HEK293 (cell line): ENCODE results near the gene SULF2.
"Not testable (repeated sequence)": the region's sequence is repeated elsewhere in the genome, so short reads cannot be mapped to it uniquely, and the experiment has no call there.

ENCODE experiments used
- CTCF ChIA-PET: fragments of 350-600 bp; formaldehyde crosslinking; extraction: SDS; loops from one replicate; lab custom pipeline; 2021; ENCODE audit warnings: antibody characterized with exemption; lab: Yijun Ruan, JAX
- POLR2A ChIA-PET: fragments of 300-600 bp; formaldehyde crosslinking; extraction: SDS; loops from one replicate; lab custom pipeline; 2020; ENCODE audit warnings: antibody characterized with exemption, inconsistent platforms; lab: Yijun Ruan, JAX
- H3K27ac ChIP-seq: fragments of 200-500 bp; sonication (Bioruptor generic); 2 replicates; pipeline ENCODE4 v1.5.1; 2014; ENCODE audit warnings: low read depth, low read length, control low read depth, inconsistent platforms; ENCODE audit errors: extremely low read depth
- H3K36me3 ChIP-seq, 2 experiments: fragments of 200-500 bp in 1 of 2; sonication (Bioruptor generic) in 1 of 2; 1 replicate in 1 of 2; 2 replicates in 1 of 2; pipeline ENCODE4 v1.5.1; 2014 to 2017; ENCODE audit warnings: inconsistent platforms in 2 of 2, low read length in 2 of 2; ENCODE audit not compliant: control insufficient read depth in 2 of 2, insufficient read depth in 1 of 2
- H3K4me1 ChIP-seq: fragments of 200-500 bp; sonication (Bioruptor generic); 2 replicates; pipeline ENCODE4 v1.5.1; 2014; ENCODE audit warnings: mild to moderate bottlenecking, low read length, inconsistent platforms; ENCODE audit not compliant: control insufficient read depth, insufficient read depth
- H3K4me3 ChIP-seq: 2 replicates; pipeline ENCODE4 v1.5.1; 2011; ENCODE audit warnings: low read depth, mild to moderate bottlenecking, control low read depth, low read length, moderate library complexity
- H3K9me3 ChIP-seq: fragments of 200-500 bp; sonication (Bioruptor generic); 2 replicates; pipeline ENCODE4 v1.5.1; 2014; ENCODE audit warnings: low read depth, low read length, inconsistent platforms; ENCODE audit not compliant: control insufficient read depth, insufficient read depth
- EGR2 ChIP-seq: fragments of 450-650 bp; formaldehyde crosslinking; IDR thresholded peaks from 2 replicates; pipeline ENCODE4 v1.5.1; 2016; ENCODE audit warnings: low read depth, missing biosample characterization, missing genetic modification characterization
- HOXD13 ChIP-seq: sonication (generic); formaldehyde crosslinking; IDR thresholded peaks from 2 replicates; pipeline ENCODE4 v1.8.0; 2022; ENCODE audit warnings: missing genetic modification reagents, borderline replicate concordance
- MZF1 ChIP-seq: fragments of 450-650 bp; formaldehyde crosslinking; IDR thresholded peaks from 2 replicates; pipeline ENCODE4 v1.5.1; 2017; ENCODE audit warnings: missing biosample characterization, missing genetic modification characterization, borderline replicate concordance
- OSR2 ChIP-seq: fragments of 450-650 bp; formaldehyde crosslinking; IDR thresholded peaks from 2 replicates; pipeline ENCODE4 v1.5.1; 2016; ENCODE audit warnings: missing biosample characterization, missing genetic modification characterization
- ZFP41 ChIP-seq: fragments of 450-650 bp; formaldehyde crosslinking; IDR thresholded peaks from 2 replicates; pipeline ENCODE4 v1.5.1; 2016; ENCODE audit warnings: missing biosample characterization, missing genetic modification characterization, borderline replicate concordance
- ZFP69B ChIP-seq: fragments of 450-650 bp; formaldehyde crosslinking; IDR thresholded peaks from 2 replicates; pipeline ENCODE4 v1.5.1; 2016; ENCODE audit warnings: missing biosample characterization, missing genetic modification characterization
- ZIC2 ChIP-seq: fragments of 450-650 bp; formaldehyde crosslinking; IDR thresholded peaks from 2 replicates; pipeline ENCODE4 v1.5.1; 2016; ENCODE audit warnings: missing biosample characterization, missing genetic modification characterization
- ZNF114 ChIP-seq: fragments of 450-650 bp; formaldehyde crosslinking; IDR thresholded peaks from 2 replicates; pipeline ENCODE4 v1.5.0; 2017; ENCODE audit warnings: missing biosample characterization, missing genetic modification characterization
- ZNF174 ChIP-seq: fragments of 450-650 bp; formaldehyde crosslinking; IDR thresholded peaks from 2 replicates; pipeline ENCODE4 v1.5.0; 2017; ENCODE audit warnings: missing biosample characterization, mild to moderate bottlenecking, missing genetic modification characterization
- ZNF175 ChIP-seq: fragments of 450-650 bp; formaldehyde crosslinking; IDR thresholded peaks from 2 replicates; pipeline ENCODE4 v1.5.1; 2016; ENCODE audit warnings: missing biosample characterization, missing genetic modification characterization
- ZNF223 ChIP-seq: fragments of 450-650 bp; formaldehyde crosslinking; IDR thresholded peaks from 2 replicates; pipeline ENCODE4 v1.5.1; 2016; ENCODE audit warnings: missing biosample characterization, missing genetic modification characterization
- ZNF335 ChIP-seq: fragments of 450-650 bp; formaldehyde crosslinking; conservative IDR thresholded peaks from 2 replicates; pipeline ENCODE4 v1.5.1; 2016; ENCODE audit warnings: missing biosample characterization, missing genetic modification characterization
- ZNF350 ChIP-seq: fragments of 450-650 bp; formaldehyde crosslinking; IDR thresholded peaks from 2 replicates; pipeline ENCODE4 v1.5.0; 2017; ENCODE audit warnings: missing biosample characterization, mild to moderate bottlenecking, missing genetic modification characterization
- ZNF501 ChIP-seq: fragments of 450-650 bp; formaldehyde crosslinking; IDR thresholded peaks from 2 replicates; pipeline ENCODE4 v1.5.1; 2016; ENCODE audit warnings: missing biosample characterization, missing genetic modification characterization
- ZNF561 ChIP-seq: fragments of 450-650 bp; IDR thresholded peaks from 2 replicates; pipeline ENCODE4 v1.5.1; 2018; ENCODE audit warnings: missing biosample characterization, missing genetic modification characterization, borderline replicate concordance
- TF ChIP-seq, protein P1 (sequence below): fragments of 450-650 bp; formaldehyde crosslinking; IDR thresholded peaks from 2 replicates; pipeline ENCODE4 v1.5.1; 2016; ENCODE audit warnings: missing biosample characterization, missing genetic modification characterization
- TF ChIP-seq, protein P2 (sequence below): fragments of 450-650 bp; IDR thresholded peaks from 2 replicates; pipeline ENCODE4 v1.5.1; 2018; ENCODE audit warnings: missing biosample characterization, mild to moderate bottlenecking, missing genetic modification characterization
- TF ChIP-seq, protein P3 (sequence below): fragments of 450-650 bp; formaldehyde crosslinking; IDR thresholded peaks from 2 replicates; pipeline ENCODE4 v1.5.1; 2016; ENCODE audit warnings: missing biosample characterization, missing genetic modification characterization
- TF ChIP-seq, protein P4 (sequence below): fragments of 450-650 bp; formaldehyde crosslinking; IDR thresholded peaks from 2 replicates; pipeline ENCODE4 v1.5.1; 2016; ENCODE audit warnings: missing biosample characterization, missing genetic modification characterization

The SULF2 gene

DNA sequence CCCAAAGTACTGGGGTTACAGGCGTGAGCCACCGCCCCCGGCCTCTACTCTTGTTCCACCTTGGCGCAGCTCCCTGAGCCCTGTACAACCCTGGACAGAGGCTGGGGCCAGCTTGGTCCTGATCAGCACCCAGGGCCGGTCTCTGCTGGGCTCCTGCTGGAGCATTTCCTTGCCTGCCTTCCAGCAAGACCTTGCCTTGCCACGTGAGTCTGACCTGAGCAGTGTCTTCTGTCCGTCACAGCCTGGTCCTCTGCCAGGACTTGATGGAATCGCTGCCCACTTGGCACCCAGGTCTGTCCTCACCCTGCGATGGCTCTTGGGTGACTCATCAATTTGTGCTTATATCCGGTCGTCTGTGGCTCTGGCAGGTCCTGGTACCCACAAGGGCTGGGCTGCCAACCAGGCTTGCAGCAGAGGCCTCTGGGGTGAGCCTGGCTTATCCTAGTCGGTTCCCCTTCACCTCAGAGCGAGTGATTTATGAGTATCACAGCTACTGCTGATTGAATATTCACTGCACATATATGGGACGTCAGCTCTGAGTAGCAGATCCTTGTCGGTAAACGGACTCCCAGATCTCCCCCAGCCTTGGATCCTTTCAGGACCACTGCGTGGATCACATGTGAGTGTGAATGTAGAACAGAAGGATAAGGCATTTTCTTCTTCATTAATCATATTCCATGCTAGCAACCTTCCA is 10.1 kb upstream of the SULF2 start (continued):
- TF ChIP-seq, protein P1, sequence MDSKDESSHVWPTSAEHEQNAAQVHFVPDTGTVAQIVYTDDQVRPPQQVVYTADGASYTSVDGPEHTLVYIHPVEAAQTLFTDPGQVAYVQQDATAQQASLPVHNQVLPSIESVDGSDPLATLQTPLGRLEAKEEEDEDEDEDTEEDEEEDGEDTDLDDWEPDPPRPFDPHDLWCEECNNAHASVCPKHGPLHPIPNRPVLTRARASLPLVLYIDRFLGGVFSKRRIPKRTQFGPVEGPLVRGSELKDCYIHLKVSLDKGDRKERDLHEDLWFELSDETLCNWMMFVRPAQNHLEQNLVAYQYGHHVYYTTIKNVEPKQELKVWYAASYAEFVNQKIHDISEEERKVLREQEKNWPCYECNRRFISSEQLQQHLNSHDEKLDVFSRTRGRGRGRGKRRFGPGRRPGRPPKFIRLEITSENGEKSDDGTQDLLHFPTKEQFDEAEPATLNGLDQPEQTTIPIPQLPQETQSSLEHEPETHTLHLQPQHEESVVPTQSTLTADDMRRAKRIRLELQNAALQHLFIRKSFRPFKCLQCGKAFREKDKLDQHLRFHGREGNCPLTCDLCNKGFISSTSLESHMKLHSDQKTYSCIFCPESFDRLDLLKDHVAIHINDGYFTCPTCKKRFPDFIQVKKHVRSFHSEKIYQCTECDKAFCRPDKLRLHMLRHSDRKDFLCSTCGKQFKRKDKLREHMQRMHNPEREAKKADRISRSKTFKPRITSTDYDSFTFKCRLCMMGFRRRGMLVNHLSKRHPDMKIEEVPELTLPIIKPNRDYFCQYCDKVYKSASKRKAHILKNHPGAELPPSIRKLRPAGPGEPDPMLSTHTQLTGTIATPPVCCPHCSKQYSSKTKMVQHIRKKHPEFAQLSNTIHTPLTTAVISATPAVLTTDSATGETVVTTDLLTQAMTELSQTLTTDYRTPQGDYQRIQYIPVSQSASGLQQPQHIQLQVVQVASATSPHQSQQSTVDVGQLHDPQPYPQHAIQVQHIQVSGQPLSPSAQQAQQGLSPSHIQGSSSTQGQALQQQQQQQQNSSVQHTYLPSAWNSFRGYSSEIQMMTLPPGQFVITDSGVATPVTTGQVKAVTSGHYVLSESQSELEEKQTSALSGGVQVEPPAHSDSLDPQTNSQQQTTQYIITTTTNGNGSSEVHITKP (tag by site-specific recombination), result no peak
- no peak for TF ChIP-seq EGR2 (tag by site-specific recombination)

DNA sequence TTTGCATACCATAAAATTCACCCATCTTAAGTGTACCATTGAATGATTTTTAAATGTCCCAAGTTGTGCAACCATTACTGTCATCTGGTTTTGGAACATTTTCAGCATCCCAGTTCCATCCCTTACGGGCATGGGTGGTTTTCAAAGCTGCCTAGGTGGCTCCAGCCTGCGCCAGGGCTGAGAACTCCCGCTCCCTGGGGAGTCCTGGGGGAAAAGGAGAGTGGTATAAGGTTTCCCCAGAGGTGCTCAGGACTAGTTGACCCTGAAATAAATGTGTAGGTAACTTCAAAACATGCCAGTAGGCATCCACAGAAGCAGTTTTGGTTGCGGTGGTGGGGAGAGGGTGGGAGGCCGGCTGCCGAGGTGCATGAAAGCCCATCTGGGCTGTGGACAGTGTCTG is 9.0 kb upstream of the SULF2 start:
- CTCF ChIA-PET, H3K36me3 ChIP-seq, H3K27ac ChIP-seq, POLR2A ChIA-PET, H3K9me3 ChIP-seq, H3K4me3 ChIP-seq: not testable (repeated sequence)
- H3K4me1 ChIP-seq, result peaks cover 13% of the 10 kb centered on the region

DNA sequence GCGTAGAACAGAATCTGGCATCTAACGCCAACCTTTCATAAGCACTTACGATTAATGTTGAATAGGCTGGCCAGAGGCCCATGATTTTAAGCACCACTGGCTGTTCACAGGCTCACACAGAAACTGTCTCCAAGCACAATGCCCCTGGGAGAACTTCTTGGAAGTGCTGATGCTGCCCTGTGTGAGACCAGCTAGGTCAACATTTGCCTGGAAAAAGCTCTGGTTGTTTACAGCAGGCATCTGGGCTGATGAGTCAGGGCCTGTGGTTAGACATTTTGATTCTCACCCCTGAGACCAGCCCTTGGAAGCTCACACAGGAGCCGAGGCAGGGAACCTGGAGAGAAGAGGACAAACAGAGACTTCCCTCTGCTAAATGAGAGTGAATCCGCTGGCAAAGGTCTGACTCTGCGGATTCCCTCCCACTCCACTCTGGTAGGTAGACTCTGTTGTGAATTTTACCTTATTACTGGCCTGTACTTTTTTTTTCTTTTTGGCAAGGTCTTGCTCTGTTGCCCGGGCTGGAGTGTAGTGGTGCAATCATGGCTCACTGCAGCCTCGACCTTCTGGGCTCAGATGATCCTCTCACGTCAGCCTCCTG is 6.8 kb upstream of the SULF2 start:
- Histone ChIP-seq H3K27ac (no peak overlapping the region), H3K4me1 (peaks cover 20% of the 10 kb centered on the region), H3K36me3 (no peaks in the 10 kb centered on the region), H3K9me3 (no peaks in the 10 kb centered on the region), H3K4me3 (no peak overlapping the region)
- CTCF ChIA-PET, result interaction anchor here (0.8 to 1.2 kb wide), 2 partner anchors 503 to 828 kb away, joined by 3 to 5 read pairs; no protein-coding TSS in a partner anchor
- POLR2A ChIA-PET, result no interaction called here
- TF ChIP-seq ZIC2 (tag by site-specific recombination) (peak; percentile 29; the same call in 1 of the 2 replicates), ZNF501 (no peak), ZFP69B (tag by site-specific recombination) (no peak), ZNF223 (tag by site-specific recombination) (no peak), HOXD13 (CRISPR knock-in tag) (no peak), ZNF561 (tag by site-specific recombination) (peak; percentile 25; the same call in 1 of the 2 replicates), ZNF174 (tag by site-specific recombination) (no peak), ZNF335 (tag by site-specific recombination) (0 out of 2 replicates have a peak, but pooled peaks have one; percentile 12), ZNF114 (tag by site-specific recombination) (no peak), ZFP41 (tag by site-specific recombination) (no peak), OSR2 (tag by site-specific recombination) (peak; percentile 68; the same call in 1 of the 2 replicates), MZF1 (tag by site-specific recombination) (no peak), ZNF175 (tag by site-specific recombination) (no peak), ZNF350 (tag by site-specific recombination) (no peak)
- TF ChIP-seq, protein P2, sequence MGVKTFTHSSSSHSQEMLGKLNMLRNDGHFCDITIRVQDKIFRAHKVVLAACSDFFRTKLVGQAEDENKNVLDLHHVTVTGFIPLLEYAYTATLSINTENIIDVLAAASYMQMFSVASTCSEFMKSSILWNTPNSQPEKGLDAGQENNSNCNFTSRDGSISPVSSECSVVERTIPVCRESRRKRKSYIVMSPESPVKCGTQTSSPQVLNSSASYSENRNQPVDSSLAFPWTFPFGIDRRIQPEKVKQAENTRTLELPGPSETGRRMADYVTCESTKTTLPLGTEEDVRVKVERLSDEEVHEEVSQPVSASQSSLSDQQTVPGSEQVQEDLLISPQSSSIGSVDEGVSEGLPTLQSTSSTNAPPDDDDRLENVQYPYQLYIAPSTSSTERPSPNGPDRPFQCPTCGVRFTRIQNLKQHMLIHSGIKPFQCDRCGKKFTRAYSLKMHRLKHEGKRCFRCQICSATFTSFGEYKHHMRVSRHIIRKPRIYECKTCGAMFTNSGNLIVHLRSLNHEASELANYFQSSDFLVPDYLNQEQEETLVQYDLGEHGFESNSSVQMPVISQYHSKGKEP (tag by site-specific recombination), result no peak
- TF ChIP-seq, protein P3, sequence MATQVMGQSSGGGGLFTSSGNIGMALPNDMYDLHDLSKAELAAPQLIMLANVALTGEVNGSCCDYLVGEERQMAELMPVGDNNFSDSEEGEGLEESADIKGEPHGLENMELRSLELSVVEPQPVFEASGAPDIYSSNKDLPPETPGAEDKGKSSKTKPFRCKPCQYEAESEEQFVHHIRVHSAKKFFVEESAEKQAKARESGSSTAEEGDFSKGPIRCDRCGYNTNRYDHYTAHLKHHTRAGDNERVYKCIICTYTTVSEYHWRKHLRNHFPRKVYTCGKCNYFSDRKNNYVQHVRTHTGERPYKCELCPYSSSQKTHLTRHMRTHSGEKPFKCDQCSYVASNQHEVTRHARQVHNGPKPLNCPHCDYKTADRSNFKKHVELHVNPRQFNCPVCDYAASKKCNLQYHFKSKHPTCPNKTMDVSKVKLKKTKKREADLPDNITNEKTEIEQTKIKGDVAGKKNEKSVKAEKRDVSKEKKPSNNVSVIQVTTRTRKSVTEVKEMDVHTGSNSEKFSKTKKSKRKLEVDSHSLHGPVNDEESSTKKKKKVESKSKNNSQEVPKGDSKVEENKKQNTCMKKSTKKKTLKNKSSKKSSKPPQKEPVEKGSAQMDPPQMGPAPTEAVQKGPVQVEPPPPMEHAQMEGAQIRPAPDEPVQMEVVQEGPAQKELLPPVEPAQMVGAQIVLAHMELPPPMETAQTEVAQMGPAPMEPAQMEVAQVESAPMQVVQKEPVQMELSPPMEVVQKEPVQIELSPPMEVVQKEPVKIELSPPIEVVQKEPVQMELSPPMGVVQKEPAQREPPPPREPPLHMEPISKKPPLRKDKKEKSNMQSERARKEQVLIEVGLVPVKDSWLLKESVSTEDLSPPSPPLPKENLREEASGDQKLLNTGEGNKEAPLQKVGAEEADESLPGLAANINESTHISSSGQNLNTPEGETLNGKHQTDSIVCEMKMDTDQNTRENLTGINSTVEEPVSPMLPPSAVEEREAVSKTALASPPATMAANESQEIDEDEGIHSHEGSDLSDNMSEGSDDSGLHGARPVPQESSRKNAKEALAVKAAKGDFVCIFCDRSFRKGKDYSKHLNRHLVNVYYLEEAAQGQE (tag by site-specific recombination), result no peak
- TF ChIP-seq, protein P4, sequence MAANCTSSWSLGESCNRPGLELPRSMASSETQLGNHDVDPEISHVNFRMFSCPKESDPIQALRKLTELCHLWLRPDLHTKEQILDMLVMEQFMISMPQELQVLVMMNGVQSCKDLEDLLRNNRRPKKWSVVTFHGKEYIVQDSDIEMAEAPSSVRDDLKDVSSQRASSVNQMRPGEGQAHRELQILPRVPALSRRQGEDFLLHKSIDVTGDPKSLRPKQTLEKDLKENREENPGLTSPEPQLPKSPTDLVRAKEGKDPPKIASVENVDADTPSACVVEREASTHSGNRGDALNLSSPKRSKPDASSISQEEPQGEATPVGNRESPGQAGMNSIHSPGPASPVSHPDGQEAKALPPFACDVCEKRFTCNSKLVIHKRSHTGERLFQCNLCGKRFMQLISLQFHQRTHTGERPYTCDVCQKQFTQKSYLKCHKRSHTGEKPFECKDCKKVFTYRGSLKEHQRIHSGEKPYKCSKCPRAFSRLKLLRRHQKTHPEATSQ (tag by site-specific recombination), result no peak
